ENCODE measurements around the gene PKD1.

- TF ChIP-seq POLR2A (IDR thresholded peaks at IDR 0.05) = no peak
- no peak for TF ChIP-seq CTCF (IDR thresholded peaks at IDR 0.05)
Measured at GRCh38 chr16:2092866-2093265, 42.8 kb downstream of the PKD1 start.
